ENCODE measurements around the gene SYNPR.

- TF ChIP-seq CTCF (IDR thresholded peaks at IDR 0.05) = no peak
- TF ChIP-seq POLR2A (IDR thresholded peaks at IDR 0.05) = no peak
Measured at GRCh38 chr3:63278171-63279004, at the start of gene SYNPR.

Data from lower leg skin (tissue), 3 donors.